H1 (cell line): ENCODE measurements around the gene UBE3B. TPM values are rescaled to one million over a fixed set of nuclear protein-coding genes. Genes with fewer than 3 reads are reported as not detected.

Source experiments
- CTCF ChIA-PET: fragments of 300-600 bp; sonication (Branson Sonifier 250); formaldehyde crosslinking; loops from one replicate; lab custom pipeline; 2021; ENCODE audit not compliant: partially characterized antibody; lab: Charles Lee
- POLR2A ChIA-PET: fragments of 300-600 bp; sonication (Branson Sonifier 250); formaldehyde crosslinking; loops from one replicate; lab custom pipeline; 2021; ENCODE audit warnings: inconsistent platforms; ENCODE audit not compliant: partially characterized antibody; lab: Charles Lee
- DNase-seq, 2 experiments: peaks; one replicate each; pipeline versions ENCODE4 v3.0.0 to v3.0.0-alpha.2; 2010 to 2022; ENCODE audit warnings: low spot score in 2 of 2, low read depth in 1 of 2, mixed read lengths in 1 of 2
- FAIRE-seq: peaks from 2 replicates; lab custom pipeline; 2011; peaks lifted over from hg19 to GRCh38; lab: Jason Lieb, UNC
- H2AFZ ChIP-seq: 2 replicates; pipeline ENCODE4 v1.8.1; 2012; ENCODE audit warnings: low read length, inconsistent platforms
- H2AK5ac ChIP-seq: 2 replicates; pipeline ENCODE4 v1.6.1; 2013; ENCODE audit warnings: low read depth, low read length
- H2BK120ac ChIP-seq: replicated peaks from 2 replicates; pipeline ENCODE3; 2013; ENCODE audit warnings: low read depth, low read length, inconsistent platforms
- H2BK12ac ChIP-seq: 2 replicates; pipeline ENCODE4 v1.6.1; 2013; ENCODE audit warnings: low read depth, low read length
- H2BK15ac ChIP-seq: 2 replicates; pipeline ENCODE4 v1.6.1; 2013; ENCODE audit warnings: low read length
- H2BK20ac ChIP-seq: 2 replicates; pipeline ENCODE4 v1.6.1; 2013; ENCODE audit warnings: low read length
- H2BK5ac ChIP-seq: 2 replicates; pipeline ENCODE4 v1.6.1; 2013; ENCODE audit warnings: low read depth, low read length
- H3K14ac ChIP-seq: 2 replicates; pipeline ENCODE4 v1.6.1; 2013; ENCODE audit warnings: inconsistent platforms; ENCODE audit not compliant: insufficient read length
- H3K18ac ChIP-seq: 2 replicates; pipeline ENCODE4 v1.6.1; 2013; ENCODE audit warnings: low read length; ENCODE audit errors: extremely low read depth
- H3K23ac ChIP-seq: 2 replicates; pipeline ENCODE4 v1.6.1; 2013; ENCODE audit warnings: inconsistent platforms; ENCODE audit not compliant: insufficient read length
- H3K23me2 ChIP-seq: 2 replicates; pipeline ENCODE4 v1.6.1; 2013; ENCODE audit warnings: low read depth, low read length
- H3K27ac ChIP-seq: 2 replicates; pipeline ENCODE4 v1.6.1; 2011; ENCODE audit warnings: low read depth, low read length, inconsistent platforms
- H3K27me3 ChIP-seq, 4 experiments: replicated peaks in 1 of 4; 1 replicate in 1 of 4; 2 replicates in 3 of 4; pipeline versions ENCODE4 v1.6.1 to v1.8.1; 2011 to 2013; ENCODE audit warnings: low read length in 3 of 4, mild to moderate bottlenecking in 3 of 4, inconsistent platforms in 2 of 4, mixed read lengths in 2 of 4, moderate library complexity in 1 of 4; ENCODE audit not compliant: control insufficient read depth in 3 of 4, insufficient read depth in 3 of 4; ENCODE audit errors: extremely low read depth in 1 of 4
- H3K36me3 ChIP-seq, 4 experiments: 2 replicates each; pipeline versions ENCODE4 v1.6.1 to v1.8.1; 2011 to 2013; ENCODE audit warnings: mild to moderate bottlenecking in 4 of 4, low read length in 3 of 4, moderate library complexity in 2 of 4, control low read depth in 1 of 4, inconsistent platforms in 1 of 4; ENCODE audit not compliant: insufficient read depth in 4 of 4, control insufficient read depth in 2 of 4
- H3K4ac ChIP-seq: replicated peaks from 2 replicates; pipeline ENCODE3; 2013; ENCODE audit warnings: low read length, low read depth, mixed read lengths, inconsistent platforms; ENCODE audit not compliant: insufficient read length
- H3K4me1 ChIP-seq, 4 experiments: replicated peaks in 1 of 4; 1 replicate in 1 of 4; 2 replicates in 3 of 4; pipeline versions ENCODE4 v1.6.1 to v1.8.1; 2011 to 2013; ENCODE audit warnings: low read length in 3 of 4, inconsistent platforms in 2 of 4, mixed read lengths in 1 of 4; ENCODE audit not compliant: insufficient read depth in 4 of 4, control insufficient read depth in 3 of 4
- H3K4me2 ChIP-seq, 2 experiments: 2 replicates each; pipeline versions ENCODE4 v1.6.1 to v1.8.1; 2011 to 2013; ENCODE audit warnings: low read depth in 2 of 2, low read length in 2 of 2, control low read depth in 1 of 2, inconsistent platforms in 1 of 2, mild to moderate bottlenecking in 1 of 2; ENCODE audit not compliant: insufficient read depth in 1 of 2
- H3K4me3 ChIP-seq, 4 experiments: fragments of 200-600, 300-600 bp in 1 of 4; sonication (generic), shearing (Covaris generic), sonication (Bioruptor Twin) in 1 of 4; 2 replicates each; pipeline versions ENCODE4 v1.5.1 to v1.8.1; 2011 to 2016; ENCODE audit warnings: low read length in 4 of 4, low read depth in 3 of 4, control low read depth in 2 of 4, inconsistent platforms in 2 of 4, mild to moderate bottlenecking in 2 of 4, mixed read lengths in 1 of 4, moderate library complexity in 1 of 4; ENCODE audit not compliant: insufficient read depth in 2 of 4; ENCODE audit errors: extremely low read depth in 1 of 4
- H3K56ac ChIP-seq: replicated peaks from 2 replicates; pipeline ENCODE3; 2013; ENCODE audit warnings: low read depth, mild to moderate bottlenecking, mixed read lengths, low read length, inconsistent platforms; ENCODE audit not compliant: insufficient read length
- H3K79me1 ChIP-seq: 2 replicates; pipeline ENCODE4 v1.6.1; 2013; ENCODE audit warnings: low read depth, low read length, control low read depth
- H3K79me2 ChIP-seq, 2 experiments: 2 replicates each; pipeline versions ENCODE4 v1.6.1 to v1.8.1; 2012 to 2013; ENCODE audit warnings: low read length in 2 of 2, mild to moderate bottlenecking in 2 of 2, inconsistent platforms in 1 of 2; ENCODE audit not compliant: insufficient read depth in 2 of 2, control insufficient read depth in 1 of 2
- H3K9ac ChIP-seq, 4 experiments: replicated peaks in 1 of 4; 1 replicate in 1 of 4; 2 replicates in 3 of 4; pipeline versions ENCODE4 v1.6.1 to v1.8.1; 2011 to 2013; ENCODE audit warnings: low read depth in 3 of 4, low read length in 3 of 4, control low read depth in 2 of 4, mild to moderate bottlenecking in 2 of 4, moderate library complexity in 2 of 4, inconsistent platforms in 1 of 4; ENCODE audit errors: extremely low read depth in 1 of 4
- H3K9me3 ChIP-seq, 2 experiments: 2 replicates each; pipeline versions ENCODE4 v1.6.1 to v1.8.1; 2012 to 2013; ENCODE audit warnings: mild to moderate bottlenecking in 2 of 2, moderate library complexity in 2 of 2, control low read depth in 1 of 2, inconsistent platforms in 1 of 2, low read depth in 1 of 2, low read length in 1 of 2, mixed read lengths in 1 of 2; ENCODE audit not compliant: insufficient read depth in 2 of 2
- H4K20me1 ChIP-seq, 2 experiments: replicated peaks in 1 of 2; 2 replicates each; pipeline versions ENCODE3 to v1.8.1; 2011 to 2013; ENCODE audit warnings: inconsistent platforms in 2 of 2, low read length in 2 of 2, mild to moderate bottlenecking in 1 of 2; ENCODE audit not compliant: insufficient read depth in 2 of 2, control insufficient read depth in 1 of 2
- H4K5ac ChIP-seq: 2 replicates; pipeline ENCODE4 v1.6.1; 2013; ENCODE audit warnings: low read length, low read depth, mixed read lengths, inconsistent platforms; ENCODE audit not compliant: insufficient read length
- H4K8ac ChIP-seq: 2 replicates; pipeline ENCODE4 v1.8.0; 2013; ENCODE audit warnings: mild to moderate bottlenecking, moderate library complexity, low read length, inconsistent platforms; ENCODE audit not compliant: insufficient read depth; ENCODE audit errors: extremely low read depth
- H4K91ac ChIP-seq: replicated peaks from 2 replicates; pipeline ENCODE3; 2013; ENCODE audit warnings: low read length, mixed read lengths, inconsistent platforms; ENCODE audit not compliant: insufficient read length
- CBX5 ChIP-seq: fragments of 300-800, 300-1000 bp; sonication (generic); IDR thresholded peaks from 2 replicates; pipeline ENCODE4 v1.7.1; 2016; ENCODE audit warnings: antibody characterized with exemption, low read length, low read depth
- CBX8 ChIP-seq: fragments of 300-800, 300-1000 bp; sonication (generic); IDR thresholded peaks from 2 replicates; pipeline ENCODE4 v1.7.1; 2016; ENCODE audit warnings: low read depth, low read length, borderline replicate concordance
- EZH2 ChIP-seq: fragments of 200-600 bp; sonication (generic); IDR thresholded peaks from 2 replicates; pipeline ENCODE4 v1.7.1; 2012; ENCODE audit warnings: low read depth, mild to moderate bottlenecking, moderate library complexity, low read length, inconsistent platforms; ENCODE audit not compliant: severe bottlenecking
- FOSL1 ChIP-seq: IDR thresholded peaks from 2 replicates; pipeline ENCODE4 v1.6.1; 2011; ENCODE audit warnings: mild to moderate bottlenecking, low read depth, low read length, moderate library complexity; ENCODE audit not compliant: insufficient read depth
- HDAC2 ChIP-seq, 2 experiments: fragments of 300-600 bp in 1 of 2; sonication (generic) in 1 of 2; IDR thresholded peaks; 2 replicates each; pipeline ENCODE4 v1.6.1; 2011 to 2012; ENCODE audit warnings: low read depth in 2 of 2, low read length in 2 of 2, mild to moderate bottlenecking in 2 of 2, moderate library complexity in 2 of 2, borderline replicate concordance in 1 of 2, inconsistent platforms in 1 of 2
- KDM5A ChIP-seq: fragments of 200-600 bp; IDR thresholded peaks from 2 replicates; pipeline ENCODE4 v1.7.1; 2012; ENCODE audit warnings: mild to moderate bottlenecking, low read length, inconsistent platforms, mixed read lengths
- MAFK ChIP-seq: IDR thresholded peaks from 2 replicates; pipeline ENCODE4 v1.6.1; 2012; ENCODE audit warnings: low read depth, mild to moderate bottlenecking, improper control_type of control experiment, low read length
- PHF8 ChIP-seq: fragments of 200-600 bp; sonication (generic); conservative IDR thresholded peaks from 2 replicates; pipeline ENCODE4 v1.7.1; 2012; ENCODE audit warnings: low read depth, mild to moderate bottlenecking, inconsistent platforms, low read length, moderate library complexity
- SIN3A ChIP-seq, 2 experiments: IDR thresholded peaks in 1 of 2; conservative IDR thresholded peaks in 1 of 2; 2 replicates each; pipeline ENCODE4 v1.6.1; 2011 to 2012; ENCODE audit warnings: low read length in 2 of 2, improper control_type of control experiment in 1 of 2, low read depth in 1 of 2, mild to moderate bottlenecking in 1 of 2
- SIRT6 ChIP-seq: IDR thresholded peaks from one replicate; pipeline ENCODE4 v1.7.1; 2012; ENCODE audit warnings: low read length, inconsistent platforms
- SP4 ChIP-seq: IDR thresholded peaks from 2 replicates; pipeline ENCODE4 v1.6.1; 2012; ENCODE audit warnings: low read length, inconsistent platforms
- SUZ12 ChIP-seq: fragments of 200-600 bp; sonication (generic); IDR thresholded peaks from 2 replicates; pipeline ENCODE4 v1.6.1; 2012; ENCODE audit warnings: mild to moderate bottlenecking, inconsistent platforms, low read length, moderate library complexity, mixed read lengths
- ZNF274 ChIP-seq: IDR thresholded peaks from 2 replicates; pipeline ENCODE4 v1.7.0; 2012; ENCODE audit warnings: low read length, borderline replicate concordance; ENCODE audit errors: extremely low read depth
- WGBS, 2 experiments: shearing (Covaris generic) in 1 of 2; methylation state at CpG; one replicate each; pipeline versions ENCODE4 v1.1.6 to v1.1.7; 2013 to 2015; ENCODE audit warnings: low lambda C conversion rate in 2 of 2, mixed read lengths in 2 of 2, inconsistent platforms in 1 of 2, low coverage in 1 of 2, missing lambda C conversion rate in 1 of 2; ENCODE audit not compliant: insufficient replicate concordance in 2 of 2, insufficient coverage in 1 of 2, insufficient read length in 1 of 2; ENCODE audit errors: extremely low coverage in 1 of 2, missing lambda C conversion rate in 1 of 2; 5-methylcytosine and 5-hydroxymethylcytosine counted together
- polyA plus RNA-seq, 7 experiments: library from polyadenylated mRNA; depleted of rRNA in 3 of 7; stranded (reverse) in 5 of 7; unstranded in 2 of 7; fragments of >200 nt in 5 of 7; fragments of 200-250 nt in 2 of 7; gene quantifications; 1 replicate in 5 of 7; 2 replicates in 1 of 7; 4 replicates in 1 of 7; pipeline versions ENCODE4 v1.2.1 to v1.2.3, GENCODE V29; 2011 to 2013; ENCODE audit warnings: missing spikeins in 2 of 7, mixed read lengths in 2 of 7
- total RNA-seq: library from RNA; stranded (reverse); fragmentation: NEBNext Ultra II Directional; extraction: Animal tissue kit (Norgen Biotek cat#: 25700); gene quantifications from 2 replicates; pipeline ENCODE4 v1.2.1, GENCODE V29; 2021

Gene UBE3B
- total and polyA plus RNA-seq, 2 of the 8 experiments (the other 6 are each of a cell fraction or from before 2014, with no cell fraction given): 14.0 to 21.1 TPM

- no peak for FAIRE-seq
- H2AFZ ChIP-seq: no peak overlapping the region
- no peak overlapping the region for H2BK5ac ChIP-seq
- no peak overlapping the region for H3K9ac ChIP-seq
- H4K8ac ChIP-seq: no peak overlapping the region
- no peak overlapping the region for H3K56ac ChIP-seq
- no peaks in the 10 kb centered on the region for H3K23me2 ChIP-seq
- H4K91ac ChIP-seq: no peak overlapping the region
- H3K4me2 ChIP-seq: no peak overlapping the region
- no peaks in the 10 kb centered on the region for H3K4me1 ChIP-seq
- H3K27me3 ChIP-seq: no peaks in the 10 kb centered on the region
- no peak overlapping the region for H3K4me3 ChIP-seq
- H2AK5ac ChIP-seq: no peak overlapping the region
- H3K9me3 ChIP-seq: 0 out of 4 replicates have a peak, but pooled peaks cover 0 to 4% of the 10 kb centered on the region in 2 experiments
- H3K36me3 ChIP-seq: peaks cover 0 to 39% (median 24%) of the 10 kb centered on the region in 4 experiments; a peak in 6 of 8 replicates
- no peak overlapping the region for H3K23ac ChIP-seq
- no peak for DNase-seq
- H3K79me1 ChIP-seq: no peaks in the 10 kb centered on the region
- H4K5ac ChIP-seq: no peak overlapping the region
- no peaks in the 10 kb centered on the region for H3K79me2 ChIP-seq
- H2BK12ac ChIP-seq: no peak overlapping the region
- H2BK15ac ChIP-seq: no peak overlapping the region
- H3K18ac ChIP-seq: no peak overlapping the region
- CTCF ChIA-PET: interaction anchor here (0.6 to 3.4 kb wide), 4 partner anchors 61 to 107 kb away, joined by 3 to 14 read pairs (median 6); no protein-coding TSS in a partner anchor
- H3K4ac ChIP-seq: no peak overlapping the region
- no peak overlapping the region for H3K27ac ChIP-seq
- H4K20me1 ChIP-seq: no peaks in the 10 kb centered on the region
- no peak overlapping the region for H3K14ac ChIP-seq
- H2BK120ac ChIP-seq: no peak overlapping the region
- H2BK20ac ChIP-seq: no peak overlapping the region
- POLR2A ChIA-PET: interaction anchor here (2.0 kb wide), 1 partner anchor 17 kb away, joined by 8 read pairs; the partner anchor contains the start of genes KCTD10 and UBE3B
- 91% methylated on average over 7 of the region's 7 CpGs; no CpG with 5 or more reads in 1 of the 2 experiments for WGBS, 2 experiments
- TF ChIP-seq FOSL1 (no peak), CBX8 (no peak), CBX5 (no peak), SUZ12 (no peak), KDM5A (no peak), HDAC2 (IDR thresholded peaks at IDR 0.05; ENCODE audit: borderline replicate concordance in 1 of 2, low read depth in 2 of 2, low read length in 2 of 2) (no peak), PHF8 (no peak), ZNF274 (no peak), MAFK (no peak), SIRT6 (no peak), SIN3A (conservative IDR thresholded peaks at IDR 0.05 in 1 of 2, IDR thresholded peaks at IDR 0.05 in 1 of 2; ENCODE audit: low read depth in 1 of 2, low read length in 2 of 2) (no peak), EZH2 (no peak), SP4 (no peak)
Measured at GRCh38 chr12:109494348-109494881, 17.0 kb downstream of the UBE3B start.
